Skeletal muscle tissue (tissue), 4 donors: ENCODE data around the gene YAP1. TPM values are rescaled to one million over a fixed set of nuclear protein-coding genes. Genes with fewer than 3 reads are reported as not detected.

Experiments used
- H3K27ac ChIP-seq: one replicate; pipeline ENCODE4 v1.7.0; 2013; ENCODE audit warnings: mild to moderate bottlenecking, low read depth, low read length, inconsistent platforms
- H3K27me3 ChIP-seq, 3 donors: one replicate each; pipeline ENCODE4 v1.7.0; 2013; ENCODE audit warnings: low read length in 3 of 3; ENCODE audit not compliant: control insufficient read depth in 3 of 3, insufficient read depth in 3 of 3
- H3K36me3 ChIP-seq, 3 donors: one replicate each; pipeline ENCODE4 v1.7.0; 2013; ENCODE audit warnings: low read length in 3 of 3; ENCODE audit not compliant: control insufficient read depth in 3 of 3, insufficient read depth in 3 of 3
- H3K4me1 ChIP-seq, 3 donors: one replicate each; pipeline ENCODE4 v1.7.0; 2013; ENCODE audit warnings: low read length in 3 of 3, mild to moderate bottlenecking in 3 of 3; ENCODE audit not compliant: control insufficient read depth in 3 of 3, insufficient read depth in 3 of 3
- H3K4me3 ChIP-seq, 3 donors: one replicate each; pipeline ENCODE4 v1.7.0; 2013; ENCODE audit warnings: low read length in 3 of 3
- H3K9ac ChIP-seq, 3 donors: one replicate each; pipeline ENCODE4 v1.7.0; 2013; ENCODE audit warnings: low read length in 3 of 3, mild to moderate bottlenecking in 3 of 3, moderate library complexity in 2 of 3, low read depth in 1 of 3
- H3K9me3 ChIP-seq, 3 donors: one replicate each; pipeline ENCODE4 v1.7.0; 2013; ENCODE audit warnings: low read length in 3 of 3; ENCODE audit not compliant: control insufficient read depth in 3 of 3
- total RNA-seq: library from RNA; depleted of rRNA; stranded (reverse); fragments of >200 nt; gene quantifications from one replicate; pipeline ENCODE4 v1.2.3, GENCODE V29; 2014
- donor health status: Osteomylitis.

Gene YAP1
- total RNA-seq, 1 donor from 2014 or later, result 49.6 TPM

DNA sequence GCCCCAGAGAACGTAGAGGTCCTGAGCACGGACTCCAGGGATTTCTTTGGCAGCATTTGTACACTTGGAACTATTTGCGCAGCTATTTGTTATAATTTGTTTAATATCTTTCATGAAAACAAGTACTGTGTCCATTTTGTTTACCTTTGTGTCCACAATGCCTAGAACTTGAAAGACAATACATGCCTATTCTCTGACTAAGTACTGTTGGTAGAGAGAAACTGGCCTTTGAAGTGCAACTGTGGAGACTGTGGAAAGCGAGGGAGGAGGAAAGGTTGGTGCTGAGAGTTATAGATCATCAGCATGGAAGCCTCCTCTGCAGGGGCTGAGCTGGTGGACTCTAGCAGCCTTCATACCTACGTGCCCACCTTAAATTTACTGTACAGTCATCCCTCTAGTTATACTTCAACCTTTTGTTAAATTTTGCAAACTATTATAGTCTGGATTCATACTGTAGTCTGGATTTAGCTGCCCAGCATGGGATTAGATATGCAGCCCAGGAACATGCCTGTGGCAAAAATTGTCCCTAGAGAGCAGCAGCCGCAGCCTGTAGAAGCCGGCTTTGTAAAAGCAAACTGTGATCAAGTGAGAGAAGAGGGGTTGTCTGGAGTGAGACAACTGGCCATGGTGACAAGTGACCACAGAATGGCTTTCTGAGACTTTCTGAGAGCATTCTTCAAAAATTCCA lies 24.2 kb upstream of the YAP1 start:
- no peak overlapping the region for H3K27ac ChIP-seq
- H3K4me3 ChIP-seq, result no peak overlapping the region
- H3K27me3 ChIP-seq, result no peaks in the 10 kb centered on the region
- no peaks in the 10 kb centered on the region for H3K36me3 ChIP-seq
- no peaks in the 10 kb centered on the region for H3K9me3 ChIP-seq
- no peaks in the 10 kb centered on the region for H3K4me1 ChIP-seq
- H3K9ac ChIP-seq, result no peak overlapping the region

DNA sequence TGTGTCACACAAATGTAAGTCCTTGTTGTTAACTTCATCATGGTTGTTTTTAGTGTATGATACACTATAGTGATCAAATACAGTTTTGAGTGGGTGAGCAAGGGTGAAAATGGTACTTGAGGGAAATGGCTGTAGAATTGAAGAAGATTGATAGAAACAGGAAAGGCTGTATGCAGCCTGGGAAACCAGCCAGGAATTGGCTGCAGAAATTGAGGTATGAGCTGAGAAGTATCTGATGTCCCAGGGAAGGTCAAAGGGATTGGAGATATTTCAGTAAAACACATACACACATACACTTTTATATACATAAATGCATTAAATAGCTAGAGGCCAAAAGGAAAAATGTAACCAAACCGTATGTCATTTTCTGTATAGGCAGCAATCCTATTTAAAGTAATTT lies 13.1 kb upstream of the YAP1 start:
- no peak overlapping the region for H3K27ac ChIP-seq
- no peak overlapping the region for H3K9ac ChIP-seq
- no peaks in the 10 kb centered on the region for H3K27me3 ChIP-seq
- H3K36me3 ChIP-seq, result no peaks in the 10 kb centered on the region
- no peak overlapping the region for H3K4me3 ChIP-seq
- no peaks in the 10 kb centered on the region for H3K4me1 ChIP-seq
- no peaks in the 10 kb centered on the region for H3K9me3 ChIP-seq

DNA sequence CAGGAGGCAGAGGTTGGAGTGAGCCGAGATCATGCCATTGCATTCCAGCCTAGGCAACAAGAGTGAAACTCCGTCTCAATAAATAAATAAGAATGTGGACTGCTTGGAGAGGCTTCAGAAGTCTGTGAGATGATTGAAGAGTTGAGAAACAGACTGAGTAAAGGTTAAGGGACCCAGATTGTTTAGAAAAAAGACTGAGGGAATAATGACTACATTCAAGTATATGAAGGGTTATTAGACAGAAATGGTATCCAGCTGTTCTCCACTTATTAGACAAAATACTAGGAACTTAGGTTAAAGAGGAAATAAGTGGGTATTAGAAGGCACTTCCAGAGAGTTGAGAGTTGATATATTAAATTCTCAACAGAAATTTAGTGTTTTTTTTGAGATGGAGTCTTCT lies 10.5 kb upstream of the YAP1 start:
- H3K27ac ChIP-seq, result no peak overlapping the region
- no peaks in the 10 kb centered on the region for H3K4me1 ChIP-seq
- H3K27me3 ChIP-seq, result no peaks in the 10 kb centered on the region
- no peaks in the 10 kb centered on the region for H3K36me3 ChIP-seq
- no peak overlapping the region for H3K4me3 ChIP-seq
- H3K9ac ChIP-seq, result no peak overlapping the region
- H3K9me3 ChIP-seq, result no peaks in the 10 kb centered on the region

DNA sequence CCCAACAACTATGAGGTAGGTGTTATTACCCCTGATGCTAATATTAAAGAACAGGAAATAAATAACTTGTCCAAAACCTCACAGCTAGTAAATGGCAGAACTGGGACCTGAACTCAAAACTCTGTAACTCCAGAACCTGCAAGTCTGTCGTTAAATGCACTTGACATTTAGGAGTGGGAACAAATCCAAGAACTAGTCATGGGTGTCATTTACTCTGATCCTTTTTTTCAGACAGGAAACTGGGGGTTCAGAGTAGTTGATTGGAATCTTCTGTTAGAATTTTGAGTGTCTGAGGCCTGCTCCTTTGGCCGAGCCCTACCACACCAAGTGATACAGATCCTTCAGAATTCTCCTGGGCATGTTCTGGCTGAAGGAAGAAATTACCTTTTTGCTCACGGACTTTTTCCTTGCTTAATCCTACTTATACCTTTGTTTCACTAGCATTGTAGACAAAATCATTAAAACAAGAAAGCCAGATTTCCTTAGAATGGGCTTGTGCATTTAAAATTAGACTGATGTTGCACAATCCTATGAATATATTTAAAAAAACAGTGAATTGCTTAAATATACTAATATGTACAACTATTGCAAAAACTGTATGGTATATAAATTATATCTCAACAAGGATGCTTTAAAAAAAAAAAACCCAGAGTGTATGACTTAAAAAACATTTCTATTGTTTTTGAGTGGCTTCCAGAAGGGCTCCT lies 1.4 kb upstream of the YAP1 start:
- peak overlapping the region in 2 of 3 donors; percentile 81 to 89 for H3K4me3 ChIP-seq

DNA sequence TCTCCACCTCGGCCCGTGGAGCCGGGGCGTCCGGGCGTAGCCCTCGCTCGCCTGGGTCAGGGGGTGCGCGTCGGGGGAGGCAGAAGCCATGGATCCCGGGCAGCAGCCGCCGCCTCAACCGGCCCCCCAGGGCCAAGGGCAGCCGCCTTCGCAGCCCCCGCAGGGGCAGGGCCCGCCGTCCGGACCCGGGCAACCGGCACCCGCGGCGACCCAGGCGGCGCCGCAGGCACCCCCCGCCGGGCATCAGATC lies 439 bp downstream of the YAP1 start:
- H3K9ac ChIP-seq, result peak overlapping the region; percentile 87 to 90 (median 88)
- peaks cover 0 to 5% (median 3%) of the 10 kb centered on the region in 3 donors for H3K36me3 ChIP-seq
- H3K27ac ChIP-seq, result peak overlapping the region; percentile 92
- H3K27me3 ChIP-seq, result no peaks in the 10 kb centered on the region
- H3K4me1 ChIP-seq, result peaks cover 12 to 17% (median 16%) of the 10 kb centered on the region in 3 donors
- no peaks in the 10 kb centered on the region for H3K9me3 ChIP-seq
- H3K4me3 ChIP-seq, result peak overlapping the region; percentile 83 to 89 (median 87)

More for the DNA sequence above, 1.4 kb upstream of the YAP1 start:
- Histone ChIP-seq H3K36me3 (no peaks in the 10 kb centered on the region), H3K9ac (no peak overlapping the region), H3K27ac (no peak overlapping the region), H3K4me1 (peaks cover 6 to 10% (median 8%) of the 10 kb centered on the region in 3 donors), H3K27me3 (no peaks in the 10 kb centered on the region), H3K9me3 (no peaks in the 10 kb centered on the region)

DNA sequence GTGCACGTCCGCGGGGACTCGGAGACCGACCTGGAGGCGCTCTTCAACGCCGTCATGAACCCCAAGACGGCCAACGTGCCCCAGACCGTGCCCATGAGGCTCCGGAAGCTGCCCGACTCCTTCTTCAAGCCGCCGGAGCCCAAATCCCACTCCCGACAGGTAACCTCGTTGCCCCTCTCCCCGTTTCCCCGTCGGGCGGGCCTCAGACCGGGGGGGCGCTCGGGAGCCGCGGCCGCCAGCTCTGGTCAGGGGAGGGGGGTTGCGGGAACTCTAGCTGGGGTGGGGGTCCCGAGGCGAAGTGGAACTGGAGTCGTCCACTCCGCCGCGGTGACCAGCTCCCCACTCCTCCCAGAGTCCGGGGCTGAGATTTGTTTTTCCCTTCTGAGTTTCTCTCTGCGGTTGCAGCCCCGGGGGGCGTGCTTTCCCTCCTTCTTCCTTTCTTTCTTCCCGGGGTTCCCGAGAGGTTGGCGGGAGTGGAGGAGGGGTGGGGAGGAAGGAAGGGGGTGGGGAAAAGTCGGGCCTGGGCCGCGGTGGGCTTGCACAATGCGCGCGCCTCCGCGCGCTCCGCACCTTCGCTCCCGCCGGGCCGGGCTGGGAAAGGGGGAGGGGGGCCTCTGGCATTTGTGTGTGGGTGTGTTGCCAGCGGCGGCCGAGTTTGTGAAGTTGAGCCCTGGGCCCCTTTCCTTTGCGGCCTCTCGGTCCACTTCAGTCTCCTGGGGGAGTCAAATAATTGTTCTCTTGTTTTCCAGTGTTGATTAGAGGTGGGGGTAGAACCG lies 952 bp downstream of the YAP1 start:
- H3K27me3 ChIP-seq, result no peaks in the 10 kb centered on the region

DNA sequence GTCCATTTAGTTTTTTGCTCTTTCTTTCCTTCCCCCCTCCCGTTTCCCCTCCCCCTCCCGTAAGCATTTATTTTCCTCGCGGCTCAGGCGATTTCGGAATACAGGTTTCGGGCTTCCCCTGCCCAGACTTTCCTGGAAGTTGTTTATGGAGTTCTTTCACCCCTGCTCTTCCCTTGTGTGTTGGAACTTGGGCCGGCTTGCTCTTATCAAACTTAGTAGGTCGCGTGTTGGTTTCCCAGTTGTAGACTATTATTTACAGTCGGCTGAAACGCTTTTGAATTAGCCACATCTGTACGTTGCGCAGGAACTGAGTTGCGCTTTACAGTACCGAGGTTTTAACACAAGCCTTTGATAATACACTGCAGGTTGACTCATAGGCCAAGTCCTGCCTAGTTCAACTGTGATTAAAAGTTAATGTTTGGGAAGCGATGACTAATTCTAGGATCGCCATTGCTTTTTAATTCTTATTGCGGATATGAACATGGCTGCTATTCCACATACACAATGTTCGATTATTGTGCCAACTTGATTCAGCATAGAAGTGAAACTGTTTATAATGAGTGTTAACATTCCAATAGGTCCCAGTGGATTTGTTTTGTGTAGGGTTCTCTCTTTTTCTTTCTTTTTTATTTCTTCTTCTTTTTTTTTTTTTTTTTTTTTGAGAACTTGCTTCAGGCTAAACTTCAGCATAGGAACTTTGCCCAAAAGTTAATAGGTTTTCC lies 1.7 kb downstream of the YAP1 start:
- H3K9ac ChIP-seq, result peak overlapping the region; percentile 82 to 88 (median 84)
- H3K36me3 ChIP-seq, result peaks cover 2 to 5% (median 4%) of the 10 kb centered on the region in 3 donors
- H3K4me1 ChIP-seq, result peaks cover 14 to 28% (median 22%) of the 10 kb centered on the region in 3 donors
- no peaks in the 10 kb centered on the region for H3K27me3 ChIP-seq
- peak overlapping the region; percentile 83 to 89 (median 87) for H3K4me3 ChIP-seq
- peak overlapping the region; percentile 92 for H3K27ac ChIP-seq
- no peaks in the 10 kb centered on the region for H3K9me3 ChIP-seq

More for the DNA sequence above, 952 bp downstream of the YAP1 start:
- no peaks in the 10 kb centered on the region for H3K9me3 ChIP-seq
- H3K4me3 ChIP-seq, result peak overlapping the region; percentile 83 to 89 (median 87)
- H3K36me3 ChIP-seq, result peaks cover under 1 to 5% (median 4%) of the 10 kb centered on the region in 3 donors
- peak overlapping the region; percentile 87 to 90 (median 88) for H3K9ac ChIP-seq
- H3K4me1 ChIP-seq, result peaks cover 14 to 22% (median 19%) of the 10 kb centered on the region in 3 donors
- peak overlapping the region; percentile 92 for H3K27ac ChIP-seq

DNA sequence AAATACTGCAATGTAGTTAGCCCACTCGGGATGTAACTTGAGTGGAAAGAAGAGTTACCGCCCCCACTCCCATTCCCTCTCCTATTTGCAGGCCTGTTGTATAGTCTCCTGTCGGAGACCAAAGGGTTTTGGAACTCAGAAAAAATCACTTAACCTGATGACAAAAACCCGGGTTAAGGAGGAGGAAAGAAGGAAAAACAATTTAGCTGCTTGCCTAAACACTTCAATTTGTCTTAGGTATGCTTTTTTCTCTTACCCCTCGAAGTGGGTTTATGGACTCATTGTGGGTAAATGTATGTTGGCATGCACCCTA lies 2.2 kb downstream of the YAP1 start:
- H3K9ac ChIP-seq, result peak overlapping the region; percentile 82 to 88 (median 84)

DNA sequence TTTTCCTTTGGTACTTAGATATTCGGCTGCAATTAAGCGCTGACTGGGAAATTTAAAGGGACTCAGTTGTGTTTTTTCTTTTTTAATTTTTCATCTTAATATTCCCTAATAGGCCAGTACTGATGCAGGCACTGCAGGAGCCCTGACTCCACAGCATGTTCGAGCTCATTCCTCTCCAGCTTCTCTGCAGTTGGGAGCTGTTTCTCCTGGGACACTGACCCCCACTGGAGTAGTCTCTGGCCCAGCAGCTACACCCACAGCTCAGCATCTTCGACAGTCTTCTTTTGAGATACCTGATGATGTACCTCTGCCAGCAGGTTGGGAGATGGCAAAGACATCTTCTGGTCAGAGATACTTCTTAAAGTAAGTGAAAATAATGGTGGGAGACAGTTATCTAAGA lies 3.8 kb downstream of the YAP1 start:
- H3K9ac ChIP-seq, result no peak overlapping the region
- peak overlapping the region in 1 of 3 donors; percentile 29 for H3K4me3 ChIP-seq
- H3K27me3 ChIP-seq, result no peaks in the 10 kb centered on the region
- H3K36me3 ChIP-seq, result peaks cover 2 to 5% (median 4%) of the 10 kb centered on the region in 3 donors
- no peaks in the 10 kb centered on the region for H3K9me3 ChIP-seq
- H3K4me1 ChIP-seq, result peaks cover 17 to 35% (median 34%) of the 10 kb centered on the region in 3 donors
- H3K27ac ChIP-seq, result no peak overlapping the region

More for the DNA sequence above, 2.2 kb downstream of the YAP1 start:
- Histone ChIP-seq H3K4me1 (peaks cover 17 to 28% (median 25%) of the 10 kb centered on the region in 3 donors), H3K4me3 (peak overlapping the region; percentile 83 to 89 (median 87)), H3K36me3 (peaks cover 2 to 5% (median 4%) of the 10 kb centered on the region in 3 donors), H3K9me3 (no peaks in the 10 kb centered on the region), H3K27ac (peak overlapping the region; percentile 92), H3K27me3 (no peaks in the 10 kb centered on the region)
